Stomach (tissue), 4 donors: ENCODE data around the gene PPM1G.

Experiments
- CTCF ChIP-seq, 7 experiments: fragments of 450-650 bp in 4 of 7; fragments of 200-600 bp in 3 of 7; sonication (generic) in 3 of 7; IDR thresholded peaks; one replicate each; pipeline ENCODE4 v1.5.1; 2016 to 2019; ENCODE audit warnings: antibody characterized with exemption in 7 of 7, control low read depth in 2 of 7, mild to moderate bottlenecking in 1 of 7
- POLR2A ChIP-seq, 4 donors: fragments of 450-650 bp; IDR thresholded peaks; one replicate each; pipeline ENCODE4 v1.6.1; 2016; ENCODE audit warnings: antibody characterized with exemption in 4 of 4, control low read depth in 2 of 4, mild to moderate bottlenecking in 1 of 4, moderate library complexity in 1 of 4

- no peak for TF ChIP-seq CTCF (IDR thresholded peaks at IDR 0.05)
- TF ChIP-seq POLR2A (IDR thresholded peaks at IDR 0.05) = no peak
These were observed 30.5 kb downstream of the PPM1G start for GRCh38 chr2:27378809-27379290.
